GM21447 (cell line): Measurements from ENCODE around the gene CRYBG1.
"Not testable (repeated sequence)": the region's sequence is repeated elsewhere in the genome, so short reads cannot be mapped to it uniquely, and the experiment has no call there.

Experiments
- ATAC-seq: cut with Tn5 transposase; IDR thresholded peaks from one replicate; pipeline ENCODE4 v1.9.1; 2021; ENCODE audit not compliant: unreplicated experiment

The CRYBG1 gene

DNA sequence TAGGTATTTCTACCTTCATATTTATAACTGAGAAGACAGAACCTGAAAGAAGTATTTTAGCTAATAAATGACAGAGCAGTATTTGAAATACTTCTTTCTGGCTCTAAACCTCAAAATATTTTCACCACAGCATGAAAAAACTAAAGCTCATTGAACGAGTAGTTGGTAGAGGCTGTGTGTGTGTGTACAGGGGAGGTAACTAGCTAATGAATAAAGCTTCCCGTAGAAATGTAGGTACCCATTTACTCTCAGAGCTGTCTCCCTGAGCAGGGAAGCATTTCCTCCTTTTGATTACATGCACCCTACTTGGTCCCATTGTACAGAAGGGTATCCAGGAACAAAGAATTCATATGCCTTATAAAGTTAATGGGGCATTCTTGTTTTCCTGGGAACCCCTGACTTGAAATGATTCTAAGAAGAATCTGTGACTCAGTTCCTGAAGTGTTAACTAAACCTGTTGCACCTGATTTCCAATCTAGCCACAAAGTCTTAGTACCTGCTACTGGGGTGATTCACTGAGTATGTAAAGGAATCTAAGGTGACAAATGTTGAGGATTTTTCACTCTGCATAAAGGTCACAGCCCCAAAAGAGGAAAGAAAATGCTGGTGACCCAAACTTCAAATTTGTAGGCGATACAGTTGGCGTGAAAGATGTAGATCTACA, 12.5 kb downstream of the CRYBG1 start:
- no peak for ATAC-seq

DNA sequence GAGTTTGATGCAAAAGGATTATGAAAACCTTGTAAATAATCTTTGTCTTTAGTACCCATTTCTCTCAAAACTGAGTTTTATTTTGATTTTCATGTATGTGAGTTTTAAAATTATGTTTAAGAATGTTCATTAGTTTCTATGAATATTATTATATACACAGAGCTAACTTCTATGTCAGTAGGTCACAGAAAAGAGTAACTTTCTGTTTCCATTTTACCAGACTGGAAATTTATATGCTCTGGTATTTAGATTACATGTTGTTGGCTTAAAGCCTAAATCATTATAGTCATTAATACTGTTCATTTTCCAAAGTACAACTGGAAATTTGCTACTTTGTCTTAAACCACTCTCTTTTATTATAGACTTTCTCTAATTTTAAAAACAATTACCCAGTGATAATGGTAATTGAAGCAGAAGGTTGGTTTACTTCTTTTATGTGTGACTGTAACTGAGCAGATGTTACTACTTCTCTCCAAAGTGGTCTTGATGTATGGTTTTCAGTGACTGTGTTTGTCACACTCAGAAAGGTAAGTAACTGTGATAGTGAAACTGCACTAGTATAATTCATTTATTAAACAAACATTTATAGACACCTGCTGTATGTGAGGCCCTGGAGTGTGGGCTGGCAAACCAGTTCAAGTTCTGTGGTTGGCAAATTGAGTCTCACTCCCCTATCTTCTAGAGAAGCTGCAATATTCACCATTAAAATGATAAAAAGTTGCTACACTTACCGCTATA, 13.2 kb downstream of the CRYBG1 start:
- ATAC-seq = no peak

DNA sequence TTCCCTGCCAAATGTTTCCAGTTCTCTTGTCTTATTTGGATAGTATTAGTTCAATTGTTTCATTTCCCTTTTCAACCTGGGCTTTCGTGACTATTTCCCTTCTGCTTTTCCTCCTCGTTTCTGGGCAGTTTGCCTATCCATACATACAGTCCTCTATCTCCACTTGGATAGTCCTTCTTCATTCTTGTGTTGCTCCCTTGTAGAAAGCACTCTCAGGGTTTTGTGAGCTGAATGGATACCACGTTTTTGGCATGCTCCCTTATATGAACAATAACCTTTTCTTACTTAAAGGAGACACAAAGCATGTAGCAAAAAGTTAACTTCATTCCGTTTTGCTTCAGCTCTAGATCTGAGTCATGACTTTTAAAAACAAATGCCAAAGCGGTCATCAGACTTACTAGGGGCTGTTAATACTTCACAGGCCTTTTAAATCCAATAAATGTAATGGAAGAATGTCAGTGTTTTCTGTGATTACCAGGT, 16.6 kb downstream of the CRYBG1 start:
- no peak for ATAC-seq

DNA sequence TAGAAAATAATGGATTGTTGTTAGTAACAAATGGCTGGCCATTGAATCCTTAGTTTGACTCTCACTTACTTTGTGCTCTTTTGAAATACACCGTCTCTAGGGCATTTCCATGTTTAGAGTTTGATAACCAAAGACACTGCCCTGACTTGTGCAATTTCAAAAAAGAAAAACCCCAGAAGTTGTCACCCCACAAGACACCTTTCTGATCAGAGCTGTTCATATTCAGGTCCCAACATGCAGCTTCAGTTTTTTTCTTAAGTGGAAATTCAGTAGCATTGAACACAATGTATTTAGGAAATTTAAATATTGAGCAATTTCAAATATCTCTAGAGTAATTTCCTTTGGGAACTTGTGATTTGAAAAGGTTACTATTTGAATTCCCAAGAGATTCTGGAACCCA, 19.4 kb downstream of the CRYBG1 start:
- no peak for ATAC-seq

DNA sequence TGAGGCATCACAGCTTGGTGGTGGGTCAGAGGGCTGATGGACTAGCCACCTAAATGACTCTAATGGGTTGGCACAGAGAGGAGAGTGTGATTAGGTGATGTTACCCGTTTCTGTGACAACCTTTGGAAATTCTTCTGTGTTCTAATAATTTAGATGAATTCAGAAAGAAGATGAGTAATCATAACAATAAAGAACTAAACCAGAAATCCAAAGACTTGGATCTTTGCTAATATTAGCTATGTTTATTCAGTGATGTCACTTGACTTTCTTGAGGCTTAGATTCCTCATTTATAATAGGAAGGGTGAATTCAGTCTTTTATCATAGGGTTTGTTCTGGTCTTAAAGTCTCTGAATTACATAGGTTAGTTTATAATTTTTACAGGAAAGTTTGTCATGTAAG, 19.9 kb downstream of the CRYBG1 start:
- no peak for ATAC-seq

DNA sequence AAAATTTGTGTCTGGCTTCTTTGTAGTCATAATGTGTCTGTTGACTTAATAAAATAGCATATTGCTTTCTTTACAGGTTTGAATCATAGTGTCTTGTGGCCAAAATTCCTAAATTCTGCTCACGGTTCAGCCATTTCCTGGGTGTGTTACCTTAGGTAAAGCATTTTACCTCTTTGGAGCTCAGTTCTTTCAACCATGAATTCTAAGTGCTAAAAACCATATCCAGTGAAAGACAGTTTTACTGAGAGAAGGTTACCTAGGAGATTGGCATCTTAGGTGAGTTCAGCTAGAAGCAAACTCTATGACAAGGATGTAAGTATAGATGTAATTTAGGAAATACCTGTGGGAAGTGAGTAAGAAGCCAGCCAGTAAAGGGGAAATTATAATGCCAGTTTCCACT, 20.7 kb downstream of the CRYBG1 start:
- no peak for ATAC-seq

DNA sequence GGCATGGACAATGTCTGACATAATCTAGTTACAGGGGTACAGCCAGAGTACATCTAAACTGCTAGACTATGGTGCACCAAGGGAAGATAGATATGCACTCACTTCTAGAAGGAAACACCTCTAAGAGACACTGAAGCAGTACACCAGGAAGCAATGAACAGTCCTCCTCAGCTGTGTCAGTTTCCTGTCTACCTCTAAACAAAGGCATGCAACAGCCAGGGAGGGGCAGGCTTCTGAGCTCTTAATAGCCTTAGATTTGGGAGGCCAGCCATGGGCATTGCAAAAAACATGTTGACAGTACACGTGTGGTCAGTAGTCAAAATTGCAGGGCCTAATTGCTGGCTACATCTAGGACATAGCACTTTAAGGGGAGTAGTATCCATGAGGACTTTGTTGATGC, 21.4 kb downstream of the CRYBG1 start:
- no peak for ATAC-seq

DNA sequence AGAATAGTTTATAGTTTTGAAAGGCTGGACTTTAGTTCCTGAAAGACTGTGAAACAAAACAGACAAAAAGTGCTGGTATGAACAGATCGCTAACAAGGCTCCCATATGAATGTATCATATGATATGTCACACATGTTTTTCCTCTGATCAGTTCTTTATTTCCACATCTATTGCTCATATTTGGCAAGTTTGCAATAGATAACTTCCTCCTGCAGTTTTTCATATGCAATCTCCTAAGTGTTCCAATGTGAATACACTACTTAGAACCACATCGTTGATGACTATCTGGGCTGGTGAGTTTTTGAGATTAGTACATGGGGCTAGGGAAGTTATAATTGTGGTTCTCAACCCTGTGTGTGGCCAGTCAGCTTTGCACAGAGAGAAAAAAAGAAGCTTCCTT, 23.1 kb downstream of the CRYBG1 start:
- no peak for ATAC-seq

DNA sequence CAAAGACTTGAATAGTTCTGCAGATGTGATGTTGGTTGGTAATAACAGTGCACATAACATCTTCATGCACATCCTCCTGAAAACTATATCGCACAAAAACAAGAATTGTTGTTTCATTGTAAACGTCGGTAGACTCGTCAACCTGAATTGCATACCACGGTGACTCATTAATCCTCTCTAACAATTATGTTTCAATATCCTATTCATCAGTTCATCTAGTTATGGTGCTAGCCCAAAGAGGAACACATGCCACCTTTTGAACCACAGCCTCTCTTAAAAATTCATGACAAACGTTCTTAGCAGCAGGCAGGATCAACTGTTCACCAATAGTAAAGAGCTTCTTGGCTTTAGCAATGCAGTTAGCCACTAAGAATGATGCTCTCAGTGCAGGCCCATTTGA, 25.0 kb downstream of the CRYBG1 start:
- ATAC-seq = no peak

DNA sequence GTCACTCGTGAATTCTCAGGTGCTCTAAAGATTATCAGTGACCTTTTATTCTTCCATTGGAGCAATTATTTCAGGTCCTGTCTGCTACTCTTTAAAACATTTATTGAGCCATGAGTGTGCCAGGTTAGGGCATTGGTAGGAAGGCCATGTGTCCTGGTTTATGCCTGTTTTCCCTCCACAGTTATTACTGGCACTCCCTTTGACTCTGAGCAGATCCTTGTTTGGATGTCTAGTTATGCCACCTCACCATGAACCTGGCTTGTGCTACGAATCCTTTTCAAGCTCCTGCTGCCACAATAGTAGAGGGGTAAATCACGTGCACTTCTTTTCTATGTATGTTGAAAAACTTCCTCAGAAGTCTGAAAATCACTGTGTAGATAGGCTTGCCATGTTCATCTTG, 27.4 kb downstream of the CRYBG1 start:
- no peak for ATAC-seq

DNA sequence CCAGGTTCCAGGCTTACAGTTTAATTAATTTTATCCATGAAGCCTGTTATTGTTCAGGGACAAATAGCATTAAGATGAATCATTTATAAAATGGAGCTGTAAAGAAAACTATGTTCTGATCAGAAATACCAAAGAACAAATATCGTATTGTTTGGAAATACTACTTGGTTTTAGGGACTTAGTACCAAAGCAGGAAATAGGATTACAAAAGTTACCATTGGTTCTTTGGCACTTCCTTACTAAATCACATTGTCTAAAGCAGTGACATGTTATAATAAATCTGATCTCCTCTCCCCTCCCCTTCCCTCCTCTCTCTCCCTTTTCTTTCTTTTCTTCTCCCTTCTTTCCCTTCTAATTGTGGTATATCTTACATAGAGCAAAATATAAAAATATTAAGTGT, 29.6 kb downstream of the CRYBG1 start:
- no peak for ATAC-seq

DNA sequence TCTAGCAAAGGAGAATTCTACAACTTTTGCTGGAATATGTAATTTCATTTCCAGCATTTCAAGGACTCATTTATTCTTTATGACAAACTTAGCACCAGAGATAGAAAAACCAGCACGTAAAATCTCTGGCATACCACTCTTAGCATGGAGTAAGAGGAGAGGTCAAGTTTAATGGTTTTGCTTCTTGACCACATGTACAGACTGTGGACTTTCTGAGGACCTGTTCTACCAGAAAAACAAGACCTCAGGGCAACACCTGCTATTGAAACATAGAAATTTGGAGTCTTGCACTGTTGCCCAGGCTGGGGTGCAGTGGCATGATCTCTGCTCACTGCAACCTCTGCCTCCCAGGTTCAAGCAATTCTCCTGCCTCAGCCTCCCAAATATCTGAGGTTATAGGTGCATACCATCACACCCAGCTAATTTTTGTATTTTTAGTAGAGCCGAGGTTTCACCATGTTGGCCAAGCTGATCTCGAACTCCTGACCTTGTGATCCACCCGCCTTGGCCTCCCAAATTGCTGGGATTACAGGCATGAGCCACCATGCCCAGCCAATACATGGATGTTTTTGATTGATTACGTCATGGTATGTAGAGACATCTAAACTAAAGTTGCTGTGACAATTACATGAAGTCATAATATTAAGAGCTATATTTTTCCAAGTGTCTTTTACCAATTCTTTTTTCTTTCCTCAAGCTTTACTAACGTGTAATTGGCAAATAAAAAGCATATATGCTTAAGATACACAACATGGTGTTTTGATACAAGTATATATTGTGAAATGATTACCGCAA, 36.1 kb downstream of the CRYBG1 start:
- ATAC-seq = no peak

DNA sequence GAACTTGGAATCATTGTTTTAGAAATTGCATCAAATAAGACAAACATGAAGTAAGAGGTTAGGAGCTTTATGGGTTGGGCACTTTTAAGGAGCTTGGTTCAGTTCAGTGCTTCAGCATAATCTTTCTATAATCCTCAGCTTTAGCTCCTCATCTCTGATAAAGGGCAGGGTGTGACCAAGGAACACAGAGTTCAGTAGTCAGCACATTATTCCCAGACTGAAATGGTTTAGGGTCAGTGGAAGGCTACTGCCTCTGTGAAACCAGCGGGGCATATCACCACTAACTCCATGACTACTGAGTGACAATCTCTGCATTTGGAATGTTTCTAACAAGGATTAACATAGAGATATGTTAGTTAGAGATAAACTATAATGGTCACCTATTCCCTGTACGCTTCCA, 36.9 kb downstream of the CRYBG1 start:
- ATAC-seq = no peak

DNA sequence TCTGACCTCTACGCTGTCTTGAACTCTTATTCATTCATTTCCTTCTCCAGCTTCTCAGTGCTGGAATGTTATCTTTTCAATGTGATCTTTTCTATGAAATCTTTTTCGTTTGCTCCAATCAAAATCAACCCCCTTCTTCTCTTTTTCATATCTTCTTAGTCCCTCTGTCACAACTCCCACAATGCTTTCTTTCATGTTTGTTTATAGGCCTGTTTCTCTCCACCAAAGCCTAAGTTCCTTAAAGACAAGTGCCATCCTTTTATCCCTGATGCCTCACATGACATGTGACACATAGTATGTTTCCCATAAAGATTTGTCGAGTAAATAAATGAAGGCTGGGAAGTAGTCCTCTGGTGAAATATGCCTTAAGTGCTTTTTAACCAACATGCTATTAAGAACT, 38.1 kb downstream of the CRYBG1 start:
- no peak for ATAC-seq

DNA sequence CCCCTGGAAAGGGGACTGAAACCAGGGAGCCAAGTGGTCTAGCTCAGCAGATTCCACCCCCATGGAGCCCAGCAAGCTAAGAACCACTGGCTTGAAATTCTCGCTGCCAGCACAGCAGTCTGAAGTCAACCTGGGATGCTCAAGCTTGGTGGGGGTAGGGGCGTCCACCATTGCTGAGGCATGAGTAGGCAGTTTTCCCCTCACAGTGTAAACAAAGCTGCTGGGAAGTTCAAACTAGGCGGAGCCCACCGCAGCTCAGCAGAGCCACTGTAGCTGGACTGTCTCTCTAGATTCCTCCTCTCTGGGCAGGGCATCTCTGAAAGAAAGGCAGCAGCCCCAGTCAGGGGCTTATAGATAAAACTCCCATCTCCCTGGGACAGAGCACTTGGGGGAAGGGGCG, 44.5 kb downstream of the CRYBG1 start:
- not testable (repeated sequence) for ATAC-seq

DNA sequence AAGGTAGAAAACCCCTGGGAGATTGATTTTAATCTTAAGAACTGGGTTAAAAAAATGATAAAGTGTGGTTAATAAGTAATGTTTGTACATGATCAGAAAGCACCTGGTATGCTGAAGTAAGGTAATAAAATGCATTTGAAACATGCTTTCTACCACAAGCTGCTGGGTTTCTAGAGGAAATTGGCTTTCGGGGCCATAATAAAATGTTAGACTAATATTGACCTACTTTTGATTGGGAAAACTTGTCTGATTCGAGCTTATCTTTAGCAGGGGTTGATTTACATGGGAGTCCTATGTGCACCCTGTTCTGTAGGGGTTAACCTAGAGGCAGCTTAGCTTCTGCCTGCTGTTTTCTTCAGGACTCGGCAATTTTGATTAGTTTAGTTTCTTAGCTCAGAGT, 50.5 kb downstream of the CRYBG1 start:
- ATAC-seq = no peak

DNA sequence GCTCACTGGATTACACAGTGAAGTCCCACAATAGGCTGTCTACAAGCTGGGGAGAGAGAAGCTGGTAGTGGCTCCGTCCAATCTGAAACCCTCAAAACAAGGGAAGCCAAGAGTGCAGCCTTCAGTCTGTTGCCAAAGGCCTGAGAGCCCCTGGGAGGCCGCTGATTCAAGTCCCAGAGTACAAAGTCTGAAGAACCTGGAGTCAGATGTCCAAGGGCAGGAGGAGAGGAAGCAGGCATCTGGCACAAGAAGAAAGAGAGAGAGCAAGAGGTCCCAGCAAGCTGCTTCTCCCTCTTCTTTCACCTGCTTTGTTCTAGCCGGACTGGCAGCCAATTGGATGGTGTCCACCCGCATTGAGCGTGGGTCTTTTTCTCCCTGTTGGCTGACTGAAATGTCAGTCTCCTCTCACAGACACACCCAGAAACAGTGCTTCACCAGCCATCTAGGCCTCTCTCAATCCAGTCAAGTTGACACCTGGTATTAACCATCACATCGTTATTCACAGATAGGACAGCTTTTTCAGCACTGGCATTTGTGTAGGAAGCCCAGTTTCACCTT, 51.2 kb downstream of the CRYBG1 start:
- no peak for ATAC-seq

DNA sequence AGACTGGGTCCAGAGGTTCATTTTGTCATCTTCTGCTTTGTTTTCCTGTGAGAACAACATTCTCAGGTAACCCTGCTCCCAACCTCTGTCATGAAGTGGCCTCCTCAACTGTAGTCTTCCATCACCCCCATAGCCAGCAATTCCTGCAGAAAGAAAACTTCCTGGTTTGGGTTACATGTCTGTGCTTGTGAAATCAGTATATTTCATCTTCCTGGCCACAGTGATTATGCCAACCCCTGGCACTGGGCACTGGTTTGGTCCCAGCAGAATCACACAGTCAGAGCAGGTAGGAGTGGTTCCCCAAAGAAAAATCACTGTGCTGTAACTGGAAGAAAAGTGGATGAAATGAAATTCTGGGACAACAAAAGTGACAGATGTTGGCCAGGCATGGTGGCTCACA, 52.5 kb downstream of the CRYBG1 start:
- no peak for ATAC-seq

DNA sequence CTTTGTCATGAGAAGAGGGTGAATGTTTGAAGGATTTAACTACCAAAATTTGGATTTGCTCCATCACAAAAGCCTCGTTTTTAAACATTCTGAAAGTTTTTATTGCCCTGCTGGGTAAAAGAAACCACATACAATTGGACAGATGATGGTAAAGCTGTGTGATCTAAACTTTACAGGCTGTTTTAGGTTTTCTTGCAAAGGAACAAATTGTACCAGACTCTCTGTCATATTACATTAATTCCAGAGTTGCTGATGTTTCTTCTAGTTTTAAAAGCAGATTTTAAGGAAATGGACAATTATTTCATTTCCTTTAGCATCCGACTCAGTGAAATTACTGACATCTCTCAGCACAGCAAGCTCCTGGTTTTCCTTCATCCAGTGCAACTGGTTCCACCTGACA, 53.2 kb downstream of the CRYBG1 start:
- no peak for ATAC-seq

DNA sequence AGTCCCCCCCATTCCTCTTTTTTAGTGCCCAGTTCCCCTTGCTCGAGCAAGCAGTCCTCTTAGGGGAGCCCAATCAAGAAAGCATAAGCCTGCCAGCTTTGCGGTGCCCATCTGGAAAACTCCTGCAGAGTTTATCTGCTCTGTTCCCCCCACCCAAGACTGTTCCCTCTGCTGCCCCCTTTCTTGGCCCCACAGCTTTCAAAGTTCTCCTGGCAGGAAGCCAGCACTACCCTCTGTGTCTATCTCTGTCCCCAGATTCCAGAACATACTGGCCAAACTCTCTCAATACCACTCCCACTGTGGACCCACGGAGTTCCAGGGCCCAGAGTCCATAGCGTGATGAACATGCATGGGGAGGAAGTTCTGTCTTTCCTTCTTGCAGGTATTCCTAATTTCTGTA, 55.4 kb downstream of the CRYBG1 start:
- no peak for ATAC-seq

DNA sequence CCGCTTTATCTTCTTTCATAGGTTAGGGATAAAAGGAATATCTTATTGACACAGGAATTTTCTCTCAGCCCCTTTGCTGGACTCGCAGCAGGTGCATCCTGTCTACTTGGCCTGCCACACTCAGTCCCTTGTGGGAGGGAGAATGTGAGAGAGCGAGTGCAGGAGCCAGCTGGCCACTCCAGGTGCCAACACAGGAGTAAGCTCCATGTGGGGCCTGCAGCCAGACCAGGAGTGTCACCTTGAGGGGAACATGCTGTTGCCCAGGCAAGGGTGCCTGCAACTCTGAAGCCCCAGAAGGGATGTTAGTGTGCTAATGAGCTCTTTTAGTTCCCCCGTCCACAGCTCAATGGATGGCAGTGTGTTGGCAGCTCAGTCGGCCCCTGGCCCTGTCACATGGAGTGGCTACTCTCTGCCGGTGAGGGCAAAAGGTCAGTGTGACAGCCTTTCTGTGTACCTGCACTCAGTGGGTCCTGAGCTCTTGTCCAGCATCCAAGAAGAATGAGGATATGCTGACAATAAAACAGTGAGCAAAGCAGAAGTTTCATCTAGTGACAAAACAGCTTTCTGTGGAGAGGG, 57.1 kb downstream of the CRYBG1 start:
- no peak for ATAC-seq
